CD4-positive, alpha-beta memory T cell (primary cell): ENCODE results near the gene BPGM. TPM values are rescaled to one million over a fixed set of nuclear protein-coding genes. Genes with fewer than 3 reads are reported as not detected.

Source experiments
- CTCF ChIA-PET: fragments of 350-600 bp; sonication (Branson Sonifier 250); formaldehyde crosslinking; loops from one replicate; lab custom pipeline; 2021; ENCODE audit warnings: inconsistent platforms; ENCODE audit not compliant: partially characterized antibody; lab: Charles Lee
- POLR2A ChIA-PET: fragments of 350-600 bp; sonication (Branson Sonifier 250); formaldehyde crosslinking; loops from one replicate; lab custom pipeline; 2021; ENCODE audit not compliant: partially characterized antibody; lab: Charles Lee
- DNase-seq, 5 donors: peaks; one replicate each; pipeline versions ENCODE4 v3.0.0 to v3.0.0-alpha.2; 2020 to 2022; ENCODE audit warnings: mixed read lengths in 1 of 5
- H3K27ac ChIP-seq: one replicate; pipeline ENCODE4 v1.7.0; 2013; ENCODE audit warnings: low read depth, low read length
- H3K27me3 ChIP-seq: 2 replicates; pipeline ENCODE4 v1.7.0; 2013; ENCODE audit warnings: mild to moderate bottlenecking, low read length, moderate library complexity; ENCODE audit not compliant: insufficient read depth
- H3K36me3 ChIP-seq: 2 replicates; pipeline ENCODE4 v1.7.0; 2013; ENCODE audit warnings: mild to moderate bottlenecking, low read length, moderate library complexity; ENCODE audit not compliant: insufficient read depth
- H3K4me1 ChIP-seq: 2 replicates; pipeline ENCODE4 v1.7.0; 2013; ENCODE audit warnings: mild to moderate bottlenecking, low read length, moderate library complexity; ENCODE audit not compliant: insufficient read depth
- H3K4me3 ChIP-seq, 2 donors: one replicate each; pipeline ENCODE4 v1.7.0; 2013; ENCODE audit warnings: low read length in 2 of 2, mild to moderate bottlenecking in 1 of 2
- H3K9me3 ChIP-seq, 2 donors: one replicate each; pipeline ENCODE4 v1.7.0; 2013; ENCODE audit warnings: low read length in 2 of 2, control low read depth in 1 of 2; ENCODE audit not compliant: control insufficient read depth in 1 of 2
- H3K27ac Mint-ChIP-seq, 7 donors: one replicate each; pipeline ENCODE4 v1.8.0; 2020 to 2021; ENCODE audit warnings: mixed read lengths in 7 of 7, mild to moderate bottlenecking in 6 of 7, inconsistent platforms in 3 of 7, moderate library complexity in 3 of 7
- H3K27me3 Mint-ChIP-seq, 2 donors: one replicate each; pipeline ENCODE4 v1.8.0; 2020 to 2021; ENCODE audit warnings: mixed read lengths in 2 of 2
- H3K36me3 Mint-ChIP-seq, 2 donors: one replicate each; pipeline ENCODE4 v1.8.0; 2020 to 2021; ENCODE audit warnings: mixed read lengths in 2 of 2, inconsistent platforms in 1 of 2, mild to moderate bottlenecking in 1 of 2
- H3K4me1 Mint-ChIP-seq, 4 donors: one replicate each; pipeline ENCODE4 v1.8.0; 2020 to 2021; ENCODE audit warnings: mixed read lengths in 4 of 4, mild to moderate bottlenecking in 1 of 4
- H3K4me3 Mint-ChIP-seq, 8 donors: one replicate each; pipeline ENCODE4 v1.8.0; 2020 to 2021; ENCODE audit warnings: mixed read lengths in 8 of 8, mild to moderate bottlenecking in 7 of 8, moderate library complexity in 6 of 8, inconsistent platforms in 3 of 8
- H3K9me3 Mint-ChIP-seq, 8 donors: one replicate each; pipeline ENCODE4 v1.8.0; 2020 to 2021; ENCODE audit warnings: mixed read lengths in 8 of 8, mild to moderate bottlenecking in 5 of 8, inconsistent platforms in 3 of 8, moderate library complexity in 1 of 8
- intact Hi-C: fragments of 100-400 bp; cut with micrococcal nuclease; formaldehyde crosslinking; loops from one replicate; pipeline ENCODE4 v1.15.1; 2023
- polyA plus RNA-seq, 2 donors: library from polyadenylated mRNA; unstranded; fragments of 300-500 nt; fragmentation: Illumina TruSeq; gene quantifications; one replicate each; pipeline ENCODE4 v1.2.3, GENCODE V29; 2021
- total RNA-seq, 2 experiments: library from RNA; stranded (reverse); gene quantifications; one replicate each; pipeline ENCODE4 v1.2.3, GENCODE V29; 2021

BPGM gene
- total RNA-seq (10 to 100 TPM; 13.7 to 14.7 TPM), polyA plus RNA-seq (10 to 100 TPM; 22.1 to 27.8 TPM)

- intact Hi-C loops = loop anchor here (1.0 to 10.0 kb wide), 15 partner anchors 8 to 1331 kb away; partner anchors contain the start of genes AGBL3, AKR1B1, CYREN and MTPN
- POLR2A ChIA-PET = interaction anchor here (0.6 to 8.0 kb wide), 29 partner anchors 8 to 1565 kb away, joined by 3 to 119 read pairs (median 4); partner anchors contain the start of genes CHCHD3, CYREN, STMP1 and TMEM140
- H3K4me1 ChIP-seq = peaks cover 32% of the 10 kb centered on the region
Measured at GRCh38 chr7:134646425-134647305, at the start of gene BPGM. TSS of gene BPGM (plus strand) at chr7:134646853. CDS start at chr7:134661508, 14,655 bp downstream.

GRCh38 chr7:134599371-134599770 lies 47.3 kb upstream of the BPGM start:
- Mint-ChIP-seq H3K27me3 (peaks cover 9 to 21% of the 10 kb centered on the region in 2 donors), H3K4me3 (no peak overlapping the region), H3K27ac (no peak overlapping the region), H3K36me3 (no peaks in the 10 kb centered on the region), H3K9me3 (peaks cover 0 to 7% (median 4%) of the 10 kb centered on the region in 8 donors), H3K4me1 (no peaks in the 10 kb centered on the region)
- Histone ChIP-seq H3K27ac (no peak overlapping the region), H3K4me1 (no peaks in the 10 kb centered on the region), H3K4me3 (no peak overlapping the region), H3K27me3 (no peaks in the 10 kb centered on the region), H3K36me3 (no peaks in the 10 kb centered on the region), H3K9me3 (no peaks in the 10 kb centered on the region)
- CTCF ChIA-PET = interaction anchor here (3.2 kb wide), 1 partner anchor 9 kb away, joined by 15 read pairs; no protein-coding TSS in a partner anchor
- POLR2A ChIA-PET = no interaction called here
- DNase-seq = no peak
- intact Hi-C loops = no loop called here

More at GRCh38 chr7:134646425-134647305, at the start of gene BPGM:
- H3K36me3 ChIP-seq = no peaks in the 10 kb centered on the region
- H3K9me3 ChIP-seq = no peaks in the 10 kb centered on the region
- peak within 1 kb of the TSS; percentile 84 for H3K27ac ChIP-seq
- peak within 1 kb of the TSS; percentile 66 to 68 for H3K4me3 ChIP-seq
- Mint-ChIP-seq H3K4me1 (peaks cover 17 to 22% (median 20%) of the 10 kb centered on the region in 4 donors), H3K36me3 (peaks cover 2 to 8% of the 10 kb centered on the region in 2 donors), H3K9me3 (peaks cover 0 to 4% (median 0%) of the 10 kb centered on the region in 8 donors), H3K27me3 (no peaks in the 10 kb centered on the region), H3K27ac (no peak within 1 kb of the TSS), H3K4me3 (no peak within 1 kb of the TSS)
- CTCF ChIA-PET = interaction anchor here (0.8 to 5.7 kb wide), 21 partner anchors 10 to 564 kb away, joined by 3 to 51 read pairs (median 6); partner anchors contain the start of genes AGBL3, CYREN and WDR91
- H3K27me3 ChIP-seq = no peaks in the 10 kb centered on the region
- DNase-seq = peak; percentile 98 to 100 (median 99)

GRCh38 chr7:134601459-134601858 lies 45.2 kb upstream of the BPGM start:
- no peak overlapping the region for H3K27ac Mint-ChIP-seq
- no peaks in the 10 kb centered on the region for H3K36me3 ChIP-seq
- ChIA-PET POLR2A (no interaction called here), CTCF (interaction anchor here (2.5 kb wide), 1 partner anchor 11 kb away, joined by 8 read pairs; no protein-coding TSS in a partner anchor)
- DNase-seq = no peak
- H3K9me3 ChIP-seq = no peaks in the 10 kb centered on the region
- peaks cover 0 to 7% (median 3%) of the 10 kb centered on the region in 8 donors for H3K9me3 Mint-ChIP-seq
- no peaks in the 10 kb centered on the region for H3K36me3 Mint-ChIP-seq
- no peak overlapping the region for H3K27ac ChIP-seq
- H3K4me1 Mint-ChIP-seq = peaks cover 0 to 3% (median 1%) of the 10 kb centered on the region in 4 donors
- no peak overlapping the region for H3K4me3 Mint-ChIP-seq
- no peaks in the 10 kb centered on the region for H3K4me1 ChIP-seq
- intact Hi-C loops = no loop called here
- peaks cover 11 to 26% of the 10 kb centered on the region in 2 donors for H3K27me3 Mint-ChIP-seq
- H3K27me3 ChIP-seq = no peaks in the 10 kb centered on the region
- H3K4me3 ChIP-seq = no peak overlapping the region

GRCh38 chr7:134602881-134603451 lies 43.7 kb upstream of the BPGM start:
- Histone ChIP-seq H3K9me3 (no peaks in the 10 kb centered on the region), H3K27me3 (no peaks in the 10 kb centered on the region), H3K4me1 (no peaks in the 10 kb centered on the region), H3K4me3 (no peak overlapping the region), H3K36me3 (no peaks in the 10 kb centered on the region), H3K27ac (no peak overlapping the region)
- no peak overlapping the region for H3K4me3 Mint-ChIP-seq
- ChIA-PET CTCF (interaction anchor here (1.1 to 2.5 kb wide), 4 partner anchors 9 to 226 kb away, joined by 3 to 8 read pairs (median 4); no protein-coding TSS in a partner anchor), POLR2A (no interaction called here)
- H3K27ac Mint-ChIP-seq = no peak overlapping the region
- intact Hi-C loops = no loop called here
- peaks cover 0 to 7% (median 3%) of the 10 kb centered on the region in 8 donors for H3K9me3 Mint-ChIP-seq
- H3K27me3 Mint-ChIP-seq = peaks cover 19 to 29% of the 10 kb centered on the region in 2 donors
- no peak for DNase-seq
- no peaks in the 10 kb centered on the region for H3K36me3 Mint-ChIP-seq
- H3K4me1 Mint-ChIP-seq = peaks cover 0 to 4% (median 3%) of the 10 kb centered on the region in 4 donors

GRCh38 chr7:134605978-134606923 lies 40.4 kb upstream of the BPGM start:
- H3K36me3 ChIP-seq = no peaks in the 10 kb centered on the region
- ChIA-PET POLR2A (interaction anchor here (1.3 kb wide), 1 partner anchor 174 kb away, joined by 3 read pairs; no protein-coding TSS in a partner anchor), CTCF (interaction anchor here (0.5 to 5.0 kb wide), 16 partner anchors 9 to 176 kb away, joined by 3 to 75 read pairs (median 4); no protein-coding TSS in a partner anchor)
- H3K4me1 Mint-ChIP-seq = peaks cover 0 to 4% (median 3%) of the 10 kb centered on the region in 4 donors
- intact Hi-C loops = loop anchor here (1.0 kb wide), 3 partner anchors 92 to 348 kb away; no protein-coding TSS in a partner anchor
- no peaks in the 10 kb centered on the region for H3K27me3 ChIP-seq
- H3K9me3 Mint-ChIP-seq = no peaks in the 10 kb centered on the region
- H3K4me1 ChIP-seq = no peaks in the 10 kb centered on the region
- peak; percentile 45 to 65 (median 48) for DNase-seq
- H3K27ac ChIP-seq = no peak overlapping the region
- H3K4me3 ChIP-seq = no peak overlapping the region
- H3K27ac Mint-ChIP-seq = peak overlapping the region in 1 of 7 donors; percentile 15
- H3K9me3 ChIP-seq = no peaks in the 10 kb centered on the region
- no peaks in the 10 kb centered on the region for H3K36me3 Mint-ChIP-seq
- peaks cover 18 to 30% of the 10 kb centered on the region in 2 donors for H3K27me3 Mint-ChIP-seq
- H3K4me3 Mint-ChIP-seq = peak overlapping the region; percentile 26 to 80 (median 63)

GRCh38 chr7:134611611-134612151 lies 35.0 kb upstream of the BPGM start:
- Histone ChIP-seq H3K9me3 (no peaks in the 10 kb centered on the region), H3K27ac (no peak overlapping the region), H3K4me1 (no peaks in the 10 kb centered on the region), H3K4me3 (no peak overlapping the region), H3K36me3 (no peaks in the 10 kb centered on the region), H3K27me3 (no peaks in the 10 kb centered on the region)
- ChIA-PET CTCF (interaction anchor here (0.9 to 3.6 kb wide), 9 partner anchors 9 to 343 kb away, joined by 3 to 15 read pairs (median 6); no protein-coding TSS in a partner anchor), POLR2A (no interaction called here)
- Mint-ChIP-seq H3K4me1 (peaks cover 0 to 2% (median 0%) of the 10 kb centered on the region in 4 donors), H3K27ac (no peak overlapping the region), H3K27me3 (peaks cover 17 to 25% of the 10 kb centered on the region in 2 donors), H3K9me3 (peaks cover 0 to 2% (median 0%) of the 10 kb centered on the region in 8 donors), H3K4me3 (no peak overlapping the region), H3K36me3 (no peaks in the 10 kb centered on the region)
- intact Hi-C loops = loop anchor here (1.0 kb wide), 1 partner anchor 343 kb away; no protein-coding TSS in a partner anchor
- DNase-seq = no peak
